ENCODE measurements around the gene TRIM50.
"Not testable (repeated sequence)": the region's sequence is repeated elsewhere in the genome, so short reads cannot be mapped to it uniquely, and the experiment has no call there.

Gene TRIM50

GRCh38 chr7:73327922-73328321 lies at the start of gene TRIM50, which contains the start of gene FKBP6:
Gene TRIM50 (minus strand): TSS chr7:73328082. CDS start chr7:73324787, 3,295 bp downstream.
Gene FKBP6 (plus strand): TSS chr7:73328161. CDS start chr7:73328429, 268 bp downstream.
- not testable (repeated sequence) for H3K9ac ChIP-seq (ENCODE audit: low read depth, low read length); H3K27me3 ChIP-seq (ENCODE audit: control insufficient read depth, insufficient read depth, low read length); H3K36me3 ChIP-seq (ENCODE audit: control insufficient read depth, insufficient read depth, low read length); H3K4me3 ChIP-seq (ENCODE audit: low read depth, low read length); H3K4me1 ChIP-seq (ENCODE audit: control insufficient read depth, insufficient read depth, low read length); H3K9me3 ChIP-seq (ENCODE audit: control insufficient read depth, insufficient read depth, low read length)

- no peak overlapping the region for H3K9ac ChIP-seq (ENCODE audit: low read depth, low read length)
- H3K36me3 ChIP-seq (ENCODE audit: control insufficient read depth, insufficient read depth, low read length): no peaks in the 10 kb centered on the region
- H3K4me1 ChIP-seq (ENCODE audit: control insufficient read depth, insufficient read depth, low read length): no peaks in the 10 kb centered on the region
- no peaks in the 10 kb centered on the region for H3K9me3 ChIP-seq (ENCODE audit: control insufficient read depth, insufficient read depth, low read length)
- no peak overlapping the region for H3K4me3 ChIP-seq (ENCODE audit: low read depth, low read length)
- no peaks in the 10 kb centered on the region for H3K27me3 ChIP-seq (ENCODE audit: control insufficient read depth, insufficient read depth, low read length)
These were observed 49.0 kb upstream of the TRIM50 start for GRCh38 chr7:73376671-73377412.

- not testable (repeated sequence) for H3K4me3 ChIP-seq (ENCODE audit: low read depth, low read length); H3K9ac ChIP-seq (ENCODE audit: low read depth, low read length); H3K9me3 ChIP-seq (ENCODE audit: control insufficient read depth, insufficient read depth, low read length); H3K36me3 ChIP-seq (ENCODE audit: control insufficient read depth, insufficient read depth, low read length); H3K4me1 ChIP-seq (ENCODE audit: control insufficient read depth, insufficient read depth, low read length); H3K27me3 ChIP-seq (ENCODE audit: control insufficient read depth, insufficient read depth, low read length)
These were observed 48.4 kb upstream of the TRIM50 start for GRCh38 chr7:73376262-73376661.

GRCh38 chr7:73373741-73374140 lies 45.9 kb upstream of the TRIM50 start:
- Histone ChIP-seq H3K9me3 (ENCODE audit: control insufficient read depth, insufficient read depth, low read length) (no peaks in the 10 kb centered on the region), H3K4me1 (ENCODE audit: control insufficient read depth, insufficient read depth, low read length) (no peaks in the 10 kb centered on the region), H3K36me3 (ENCODE audit: control insufficient read depth, insufficient read depth, low read length) (no peaks in the 10 kb centered on the region), H3K27me3 (ENCODE audit: control insufficient read depth, insufficient read depth, low read length) (no peaks in the 10 kb centered on the region), H3K9ac (ENCODE audit: low read depth, low read length) (no peak overlapping the region), H3K4me3 (ENCODE audit: low read depth, low read length) (no peak overlapping the region)

GRCh38 chr7:73369622-73370021 lies 41.7 kb upstream of the TRIM50 start:
- no peaks in the 10 kb centered on the region for H3K9me3 ChIP-seq (ENCODE audit: control insufficient read depth, insufficient read depth, low read length)
- no peak overlapping the region for H3K4me3 ChIP-seq (ENCODE audit: low read depth, low read length)
- H3K27me3 ChIP-seq (ENCODE audit: control insufficient read depth, insufficient read depth, low read length): no peaks in the 10 kb centered on the region
- H3K36me3 ChIP-seq (ENCODE audit: control insufficient read depth, insufficient read depth, low read length): no peaks in the 10 kb centered on the region
- no peaks in the 10 kb centered on the region for H3K4me1 ChIP-seq (ENCODE audit: control insufficient read depth, insufficient read depth, low read length)
- no peak overlapping the region for H3K9ac ChIP-seq (ENCODE audit: low read depth, low read length)

GRCh38 chr7:73369009-73369408 lies 41.1 kb upstream of the TRIM50 start:
- no peak overlapping the region for H3K4me3 ChIP-seq (ENCODE audit: low read depth, low read length)
- H3K4me1 ChIP-seq (ENCODE audit: control insufficient read depth, insufficient read depth, low read length): no peaks in the 10 kb centered on the region
- H3K9ac ChIP-seq (ENCODE audit: low read depth, low read length): no peak overlapping the region
- H3K9me3 ChIP-seq (ENCODE audit: control insufficient read depth, insufficient read depth, low read length): no peaks in the 10 kb centered on the region
- H3K27me3 ChIP-seq (ENCODE audit: control insufficient read depth, insufficient read depth, low read length): no peaks in the 10 kb centered on the region
- H3K36me3 ChIP-seq (ENCODE audit: control insufficient read depth, insufficient read depth, low read length): no peaks in the 10 kb centered on the region

- H3K4me1 ChIP-seq (ENCODE audit: control insufficient read depth, insufficient read depth, low read length): no peaks in the 10 kb centered on the region
- no peak overlapping the region for H3K9ac ChIP-seq (ENCODE audit: low read depth, low read length)
- H3K36me3 ChIP-seq (ENCODE audit: control insufficient read depth, insufficient read depth, low read length): no peaks in the 10 kb centered on the region
- H3K27me3 ChIP-seq (ENCODE audit: control insufficient read depth, insufficient read depth, low read length): no peaks in the 10 kb centered on the region
- H3K9me3 ChIP-seq (ENCODE audit: control insufficient read depth, insufficient read depth, low read length): no peaks in the 10 kb centered on the region
- H3K4me3 ChIP-seq (ENCODE audit: low read depth, low read length): no peak overlapping the region
These were observed 39.1 kb upstream of the TRIM50 start for GRCh38 chr7:73366990-73367389.

GRCh38 chr7:73366127-73366526 lies 38.2 kb upstream of the TRIM50 start:
- H3K4me1 ChIP-seq (ENCODE audit: control insufficient read depth, insufficient read depth, low read length): no peaks in the 10 kb centered on the region
- no peaks in the 10 kb centered on the region for H3K27me3 ChIP-seq (ENCODE audit: control insufficient read depth, insufficient read depth, low read length)
- H3K4me3 ChIP-seq (ENCODE audit: low read depth, low read length): no peak overlapping the region
- no peaks in the 10 kb centered on the region for H3K9me3 ChIP-seq (ENCODE audit: control insufficient read depth, insufficient read depth, low read length)
- no peak overlapping the region for H3K9ac ChIP-seq (ENCODE audit: low read depth, low read length)
- no peaks in the 10 kb centered on the region for H3K36me3 ChIP-seq (ENCODE audit: control insufficient read depth, insufficient read depth, low read length)

GRCh38 chr7:73364006-73364728 lies 36.3 kb upstream of the TRIM50 start:
- Histone ChIP-seq H3K36me3 (ENCODE audit: control insufficient read depth, insufficient read depth, low read length) (no peaks in the 10 kb centered on the region), H3K9me3 (ENCODE audit: control insufficient read depth, insufficient read depth, low read length) (no peaks in the 10 kb centered on the region), H3K4me3 (ENCODE audit: low read depth, low read length) (no peak overlapping the region), H3K27me3 (ENCODE audit: control insufficient read depth, insufficient read depth, low read length) (no peaks in the 10 kb centered on the region), H3K4me1 (ENCODE audit: control insufficient read depth, insufficient read depth, low read length) (no peaks in the 10 kb centered on the region), H3K9ac (ENCODE audit: low read depth, low read length) (no peak overlapping the region)

GRCh38 chr7:73363225-73364005 lies 35.5 kb upstream of the TRIM50 start:
- Histone ChIP-seq H3K36me3 (ENCODE audit: control insufficient read depth, insufficient read depth, low read length) (no peaks in the 10 kb centered on the region), H3K9me3 (ENCODE audit: control insufficient read depth, insufficient read depth, low read length) (no peaks in the 10 kb centered on the region), H3K27me3 (ENCODE audit: control insufficient read depth, insufficient read depth, low read length) (no peaks in the 10 kb centered on the region), H3K9ac (ENCODE audit: low read depth, low read length) (no peak overlapping the region), H3K4me3 (ENCODE audit: low read depth, low read length) (no peak overlapping the region), H3K4me1 (ENCODE audit: control insufficient read depth, insufficient read depth, low read length) (no peaks in the 10 kb centered on the region)

GRCh38 chr7:73360590-73360989 lies 32.7 kb upstream of the TRIM50 start:
- not testable (repeated sequence) for H3K36me3 ChIP-seq (ENCODE audit: control insufficient read depth, insufficient read depth, low read length); H3K4me3 ChIP-seq (ENCODE audit: low read depth, low read length); H3K4me1 ChIP-seq (ENCODE audit: control insufficient read depth, insufficient read depth, low read length); H3K9ac ChIP-seq (ENCODE audit: low read depth, low read length); H3K27me3 ChIP-seq (ENCODE audit: control insufficient read depth, insufficient read depth, low read length); H3K9me3 ChIP-seq (ENCODE audit: control insufficient read depth, insufficient read depth, low read length)
